Measurements from ENCODE around the gene KDM4B. TPM values are rescaled to one million over a fixed set of nuclear protein-coding genes. Genes with fewer than 3 reads are reported as not detected.

The KDM4B gene
- total RNA-seq, 1 experiment from 2014 or later, result 43.7 TPM

DNA sequence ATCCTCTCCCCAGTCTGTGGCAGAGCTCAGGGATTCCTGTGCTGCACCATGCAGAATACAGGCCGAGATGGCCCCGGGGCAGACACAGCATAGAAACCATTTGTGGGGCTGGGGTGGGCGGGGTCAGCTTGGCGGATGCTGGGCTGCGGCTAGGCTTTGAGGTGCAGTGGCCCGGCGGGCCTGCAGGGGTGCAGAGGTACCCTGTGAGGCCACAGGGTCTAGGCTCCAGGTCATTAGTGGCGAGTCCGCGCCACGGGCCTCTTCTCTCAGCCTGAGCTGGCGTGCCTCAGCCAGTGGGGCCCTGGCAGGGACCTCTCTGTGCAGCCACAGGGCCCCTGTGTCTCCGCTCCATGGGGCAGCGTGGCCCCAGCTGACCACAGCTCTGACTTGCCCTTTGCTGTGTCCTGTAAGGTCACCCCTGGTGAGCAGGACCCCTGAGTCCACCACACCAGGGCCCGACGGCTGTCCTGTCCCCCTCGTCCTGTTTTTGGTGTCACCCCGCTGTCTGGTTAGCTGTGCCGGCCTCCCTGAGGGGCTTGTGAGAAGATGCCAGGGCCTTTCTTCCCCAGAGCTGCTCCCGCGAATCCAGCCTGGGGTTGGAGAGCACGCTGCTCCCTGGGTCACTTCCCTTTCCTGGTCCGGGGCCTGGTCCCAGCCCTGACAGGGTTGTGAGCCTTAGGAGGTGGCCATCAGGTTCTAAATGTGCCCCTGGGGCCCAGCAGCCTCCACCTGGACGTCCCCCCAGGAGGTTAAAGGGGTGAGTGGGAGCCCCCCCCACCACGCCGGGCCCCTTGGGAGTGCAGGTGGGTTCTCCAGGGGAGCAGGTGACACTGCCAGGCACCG lies 12.1 kb downstream of the KDM4B start:
- Histone ChIP-seq H3K9me3 (ENCODE audit: control insufficient read depth, low read depth, low read length) (no peaks in the 10 kb centered on the region), H4K20me1 (ENCODE audit: control insufficient read depth, insufficient read depth, insufficient read length) (no peaks in the 10 kb centered on the region), H4K8ac (replicated peaks; ENCODE audit: insufficient read length, low read depth, low read length) (no peak overlapping the region), H3K4ac (ENCODE audit: low read depth, low read length) (no peak overlapping the region), H4K91ac (ENCODE audit: insufficient read length, low read depth, low read length) (no peak overlapping the region), H3K18ac (ENCODE audit: insufficient read length, low read depth, low read length) (no peak overlapping the region), H3K23me2 (ENCODE audit: insufficient read length, low read depth, low read length, poor library complexity, severe bottlenecking) (no peaks in the 10 kb centered on the region), H2BK15ac (ENCODE audit: low read depth, low read length) (no peak overlapping the region), H3K27ac (ENCODE audit: insufficient read length, low read depth, low read length) (no peak overlapping the region), H3K9ac (ENCODE audit: extremely low read depth, insufficient read length, low read length) (no peak overlapping the region), H2BK120ac (ENCODE audit: low read depth, low read length, poor library complexity, severe bottlenecking) (no peak overlapping the region), H3K27me3 (ENCODE audit: insufficient read depth, low read length) (no peaks in the 10 kb centered on the region), H4K5ac (ENCODE audit: insufficient read length, low read depth, low read length) (no peak overlapping the region), H2AFZ (ENCODE audit: low read length) (no peak overlapping the region), H2BK20ac (ENCODE audit: low read depth, low read length, poor library complexity, severe bottlenecking) (no peak overlapping the region), H3K23ac (ENCODE audit: insufficient read length, low read depth, low read length) (no peak overlapping the region), H3K79me2 (ENCODE audit: insufficient read depth, low read length) (peaks cover 6% of the 10 kb centered on the region; the same call in 1 of the 2 replicates), H3T11ph (ENCODE audit: low read length) (no peak overlapping the region), H3K56ac (ENCODE audit: insufficient read length, low read depth, low read length) (no peak overlapping the region), H2BK12ac (ENCODE audit: insufficient read length, low read depth, low read length) (no peak overlapping the region), H3K14ac (ENCODE audit: insufficient read depth, low read length) (no peak overlapping the region), H3K4me1 (ENCODE audit: insufficient read depth, low read length) (no peaks in the 10 kb centered on the region), H2BK5ac (ENCODE audit: insufficient read length, low read length) (no peak overlapping the region), H3K4me2 (ENCODE audit: insufficient read depth, insufficient read length, low read length) (no peak overlapping the region), H3K79me1 (ENCODE audit: insufficient read depth, low read depth, low read length, poor library complexity, severe bottlenecking) (peaks cover 6% of the 10 kb centered on the region), H2AK5ac (ENCODE audit: insufficient read length, low read length) (no peak overlapping the region)
- peak; percentile 60 for DNase-seq
- peaks cover 33 to 44% of the 10 kb centered on the region in 2 experiments for H3K4me1 Mint-ChIP-seq
- H3K27ac Mint-ChIP-seq, result no peak overlapping the region
- no CpG with 5 or more reads among the region's 27 CpGs for WGBS (ENCODE audit: extremely low coverage, insufficient read length, low lambda C conversion rate)
- no peak overlapping the region for H3K4me3 Mint-ChIP-seq
- peaks cover 2 to 12% (median 8%) of the 10 kb centered on the region in 3 experiments; a peak in 6 of 7 replicates for H3K36me3 Mint-ChIP-seq (ENCODE audit: insufficient read depth in 1 of 3, low read depth in 3 of 3)
- no peaks in the 10 kb centered on the region; the same call in 1 of the 2 replicates for H3K27me3 Mint-ChIP-seq (ENCODE audit: low read depth)
- no peaks in the 10 kb centered on the region for H3K9me3 Mint-ChIP-seq
- peak; percentile 45 for TF ChIP-seq CTCF (conservative IDR thresholded peaks at IDR 0.05)
